GM19324 (cell line): Measurements from ENCODE around the gene NANOG.
"Not testable (repeated sequence)": the region's sequence is repeated elsewhere in the genome, so short reads cannot be mapped to it uniquely, and the experiment has no call there.

Source experiments
- ATAC-seq: cut with Tn5 transposase; IDR thresholded peaks from one replicate; pipeline ENCODE4 v1.9.1; 2021; ENCODE audit warnings: mild to moderate bottlenecking, moderate library complexity; ENCODE audit not compliant: unreplicated experiment, low FRiP score

NANOG gene

DNA sequence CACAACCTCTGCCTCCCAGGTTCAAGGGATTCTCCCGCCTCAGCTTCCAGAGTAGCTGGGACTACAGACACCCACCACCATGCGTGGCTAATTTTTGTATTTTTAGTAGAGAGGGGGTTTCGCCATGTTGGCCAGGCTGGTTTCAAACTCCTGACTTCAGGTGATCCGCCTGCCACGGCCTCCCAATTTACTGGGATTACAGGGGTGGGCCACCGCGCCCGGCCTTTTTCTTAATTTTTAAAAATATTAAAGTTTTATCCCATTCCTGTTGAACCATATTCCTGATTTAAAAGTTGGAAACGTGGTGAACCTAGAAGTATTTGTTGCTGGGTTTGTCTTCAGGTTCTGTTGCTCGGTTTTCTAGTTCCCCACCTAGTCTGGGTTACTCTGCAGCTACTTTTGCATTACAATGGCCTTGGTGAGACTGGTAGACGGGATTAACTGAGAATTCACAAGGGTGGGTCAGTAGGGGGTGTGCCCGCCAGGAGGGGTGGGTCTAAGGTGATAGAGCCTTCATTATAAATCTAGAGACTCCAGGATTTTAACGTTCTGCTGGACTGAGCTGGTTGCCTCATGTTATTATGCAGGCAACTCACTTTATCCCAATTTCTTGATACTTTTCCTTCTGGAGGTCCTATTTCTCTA lies at the start of gene NANOG:
Gene NANOG, plus strand, starts transcription at position 519 of the 645 bp plus-strand sequence. CDS start 213 bp downstream, outside the sequence.
- ATAC-seq: not testable (repeated sequence)

DNA sequence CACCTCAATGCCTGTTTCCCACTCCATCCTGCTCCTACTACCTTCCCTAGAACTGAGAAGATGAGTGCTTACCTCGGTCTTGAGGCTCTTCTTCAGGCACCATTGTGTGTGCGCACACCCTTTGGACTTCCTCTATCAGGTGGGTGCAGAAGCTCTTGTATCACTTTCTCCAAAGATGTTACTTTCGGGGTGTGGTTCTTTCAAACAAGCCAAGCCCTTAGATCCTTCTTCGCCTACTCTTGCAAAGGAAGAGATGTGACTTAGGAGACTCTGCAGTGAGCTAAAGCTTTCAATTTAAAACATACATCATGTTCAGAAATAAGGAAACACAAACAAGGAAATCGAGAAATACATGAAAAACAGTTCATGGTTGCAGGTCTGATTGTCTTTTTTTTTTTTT lies 42.0 kb upstream of the NANOG start, which contains the start of gene CLEC4C:
Gene CLEC4C, minus strand, starts transcription at position 130 of the 400 bp plus-strand sequence. Its CDS starts 27 bp downstream, at position 103.
- ATAC-seq: no peak

- no peak for ATAC-seq
These were observed 40.4 kb upstream of the NANOG start for GRCh38 chr12:7748852-7749251.

DNA sequence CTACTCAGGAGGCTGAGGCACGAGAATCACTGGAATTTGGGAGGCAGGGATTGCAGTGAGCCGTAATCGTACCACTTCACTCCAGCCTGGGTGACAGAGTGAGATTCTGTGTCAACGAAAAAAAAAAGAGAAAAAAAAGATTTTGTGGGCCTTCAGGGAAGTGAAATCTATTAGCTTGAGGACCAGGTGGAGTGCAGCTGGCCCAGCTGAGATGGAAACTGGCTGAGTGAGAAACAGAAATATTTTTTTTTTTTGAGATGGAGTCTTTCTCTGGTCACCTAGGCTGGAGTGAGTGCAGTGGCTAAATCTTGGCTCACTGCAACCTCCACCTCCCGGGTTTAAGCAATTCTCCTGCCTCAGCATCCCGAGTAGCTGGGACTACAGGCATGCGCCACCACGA lies 39.8 kb upstream of the NANOG start:
- no peak for ATAC-seq

DNA sequence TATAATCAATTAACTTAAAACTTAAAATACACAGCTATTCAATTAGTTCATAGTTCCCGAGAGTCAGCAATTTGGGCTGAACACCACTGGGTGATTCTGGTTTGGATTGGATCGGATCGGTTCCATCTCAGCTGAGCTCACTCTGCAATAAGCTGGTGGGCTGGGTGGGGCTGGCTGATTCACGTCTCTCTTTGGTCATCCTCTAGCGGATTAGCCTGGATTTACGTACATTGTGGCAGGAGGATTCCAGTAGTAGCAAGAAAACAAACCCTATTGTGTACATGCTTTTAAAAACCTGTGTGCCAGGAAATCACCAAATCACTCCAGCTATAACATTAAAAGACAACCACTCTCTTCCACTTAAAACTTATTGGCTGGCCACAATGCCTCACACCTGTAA lies 38.9 kb upstream of the NANOG start:
- no peak for ATAC-seq

GRCh38 chr12:7751394-7751793 lies 37.8 kb upstream of the NANOG start:
- ATAC-seq: no peak

DNA sequence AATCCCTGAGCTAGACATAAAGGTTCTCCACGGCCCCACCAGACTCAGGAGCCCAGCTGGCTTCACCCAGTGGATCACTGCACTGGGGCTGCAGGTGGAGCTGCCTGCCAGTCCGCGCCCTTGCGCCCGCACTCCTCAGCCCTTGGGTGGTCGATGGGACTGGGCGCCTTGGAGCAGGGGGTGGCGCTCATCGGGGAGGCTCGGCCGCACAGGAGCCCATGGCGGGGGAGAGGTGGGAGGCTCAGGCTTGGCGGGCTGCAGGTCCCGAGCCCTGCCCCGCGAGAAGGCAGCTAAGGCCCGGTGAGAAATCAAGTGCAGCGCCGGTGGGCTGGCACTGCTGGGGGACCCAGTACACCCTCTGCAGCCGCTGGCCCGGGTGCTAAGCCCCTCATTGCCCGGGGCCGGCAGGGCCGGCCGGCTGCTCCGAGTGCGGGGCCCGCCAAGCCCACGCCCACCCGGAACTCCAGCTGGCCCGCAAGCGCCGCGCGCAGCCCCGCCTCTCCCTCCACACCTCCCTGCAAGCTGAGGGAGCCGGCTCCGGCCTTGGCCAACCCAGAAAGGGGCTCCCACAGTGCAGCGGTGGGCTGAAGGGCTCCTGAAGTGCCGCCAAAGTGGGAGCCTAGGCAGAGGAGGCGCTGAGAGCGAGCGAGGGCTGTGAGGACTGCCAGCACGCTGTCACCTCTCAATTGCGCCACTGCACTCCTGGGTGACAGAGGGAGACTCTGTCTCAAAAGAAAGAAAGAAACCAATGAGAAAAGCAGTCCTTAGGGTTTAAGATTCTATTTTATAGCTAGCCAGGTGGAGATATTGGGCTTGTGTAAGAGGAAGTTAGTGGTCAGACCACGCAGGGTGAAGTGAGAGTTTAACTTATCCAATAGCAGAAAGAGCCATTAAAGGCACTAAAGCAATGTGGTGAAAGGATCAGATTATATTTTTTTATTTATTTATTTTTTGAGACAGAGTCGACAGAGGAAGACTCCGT lies 37.0 kb upstream of the NANOG start:
- ATAC-seq: not testable (repeated sequence)

DNA sequence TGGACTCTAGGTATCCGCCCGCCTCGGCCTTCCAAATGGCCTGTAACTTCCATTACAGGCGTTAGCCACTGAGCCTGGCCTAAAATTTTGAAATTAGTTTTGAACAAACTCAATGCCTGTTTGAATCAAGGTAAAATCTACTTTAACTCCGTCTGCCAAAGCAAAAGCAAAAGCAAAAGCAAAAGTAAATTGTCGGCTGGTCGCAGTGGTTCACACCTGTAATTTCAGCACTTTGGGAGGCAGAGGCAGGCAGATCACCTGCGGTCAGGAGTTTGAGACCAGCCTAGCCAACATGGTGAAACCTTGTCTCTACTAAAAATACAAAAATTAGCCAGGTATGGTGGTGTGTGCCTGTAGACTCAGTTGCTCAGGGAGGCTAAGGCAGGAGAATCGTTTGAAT lies 33.5 kb upstream of the NANOG start:
- ATAC-seq: not testable (repeated sequence)

DNA sequence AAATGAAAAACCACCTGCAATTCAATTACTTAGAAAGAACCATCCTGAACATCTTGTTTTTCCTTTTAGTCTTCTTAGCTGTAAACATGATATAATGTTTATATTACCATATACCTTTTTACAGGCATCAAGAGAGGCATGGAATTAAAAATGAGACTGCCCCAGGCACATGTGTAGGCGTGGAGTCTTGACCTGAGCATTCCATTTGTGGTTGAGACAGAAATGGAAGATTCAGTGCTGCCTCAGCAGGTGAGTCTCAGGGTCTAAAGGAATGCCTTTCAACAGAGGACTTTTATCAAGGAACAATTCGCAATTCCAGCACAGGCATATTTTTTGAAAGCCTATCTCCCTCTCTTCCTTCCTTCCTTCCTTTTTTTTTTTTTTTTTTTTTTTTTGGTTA lies 32.2 kb upstream of the NANOG start:
- ATAC-seq: no peak

DNA sequence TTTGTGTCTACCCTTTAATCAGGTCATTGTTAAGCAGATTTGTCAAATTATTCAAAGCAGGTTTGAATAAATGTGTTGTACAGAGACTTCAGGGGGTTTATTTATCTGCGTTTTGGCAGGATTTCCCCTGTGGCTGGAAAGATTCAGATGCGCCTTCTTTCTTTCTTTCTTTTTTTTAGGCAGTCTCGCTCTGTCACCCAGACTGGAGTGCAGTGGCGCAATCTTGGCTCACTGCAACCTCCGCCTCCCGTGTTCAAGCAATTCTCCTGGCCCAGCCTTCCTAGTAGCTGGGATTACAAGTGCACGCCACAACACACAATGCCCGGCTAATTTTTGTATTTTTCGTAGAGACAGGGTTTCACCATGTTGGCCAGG lies 30.4 kb upstream of the NANOG start:
- ATAC-seq: no peak

DNA sequence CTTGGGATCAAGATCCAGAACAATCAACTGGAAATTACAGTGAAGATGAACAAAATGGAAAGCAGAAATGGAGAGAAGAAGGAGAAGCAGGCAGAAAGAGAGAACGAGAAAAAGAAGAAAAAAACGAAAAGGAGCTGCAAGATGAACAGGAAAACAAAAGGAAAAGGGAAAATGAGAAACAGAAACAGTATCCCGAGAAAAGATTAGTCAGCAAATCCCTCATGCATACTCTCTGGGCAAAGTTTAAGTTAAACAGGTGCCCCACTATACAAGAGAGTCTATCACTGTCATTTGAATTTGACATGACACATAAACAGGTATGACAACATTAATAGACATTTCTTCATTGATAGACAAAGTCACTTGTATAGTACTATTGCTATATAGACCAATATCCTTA lies 19.2 kb upstream of the NANOG start:
- no peak for ATAC-seq

DNA sequence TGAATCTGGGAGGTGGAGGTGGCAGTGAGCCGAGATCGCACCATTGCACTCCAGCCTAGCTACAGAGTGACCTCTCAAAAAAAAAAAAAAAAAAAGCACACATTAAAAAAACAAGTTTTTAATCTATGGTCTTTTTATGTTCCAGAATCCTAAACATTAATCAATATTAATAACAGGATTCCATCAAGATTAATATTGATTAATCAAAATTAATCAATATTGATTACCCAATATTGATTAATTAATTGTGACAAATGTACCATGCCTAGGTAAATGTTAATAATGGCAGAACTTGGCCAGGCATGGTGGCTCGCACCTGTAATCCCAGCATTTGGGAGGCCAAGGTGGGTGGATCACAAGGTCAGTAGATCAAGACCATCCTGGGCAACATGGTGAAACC lies 7.9 kb upstream of the NANOG start:
- ATAC-seq: no peak

DNA sequence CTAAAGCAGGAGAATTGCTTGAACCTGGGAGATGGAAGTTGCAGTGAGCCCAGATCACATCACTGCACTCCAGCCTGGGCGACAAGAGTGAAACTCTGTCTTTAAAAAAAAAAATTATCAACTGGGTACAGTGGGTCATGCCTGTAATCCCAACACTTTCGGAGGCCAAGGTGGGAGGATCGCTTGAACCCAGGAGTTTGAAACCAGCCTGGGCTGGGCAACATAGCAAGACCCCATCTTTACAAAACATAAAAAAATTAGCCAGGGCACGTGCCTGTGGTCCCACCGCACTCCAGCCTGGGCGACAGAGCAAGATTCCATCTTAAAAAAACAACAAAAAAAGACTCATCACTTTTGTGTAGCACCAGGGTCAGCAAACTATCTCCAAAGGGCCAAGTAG lies 7.1 kb upstream of the NANOG start:
- no peak for ATAC-seq

DNA sequence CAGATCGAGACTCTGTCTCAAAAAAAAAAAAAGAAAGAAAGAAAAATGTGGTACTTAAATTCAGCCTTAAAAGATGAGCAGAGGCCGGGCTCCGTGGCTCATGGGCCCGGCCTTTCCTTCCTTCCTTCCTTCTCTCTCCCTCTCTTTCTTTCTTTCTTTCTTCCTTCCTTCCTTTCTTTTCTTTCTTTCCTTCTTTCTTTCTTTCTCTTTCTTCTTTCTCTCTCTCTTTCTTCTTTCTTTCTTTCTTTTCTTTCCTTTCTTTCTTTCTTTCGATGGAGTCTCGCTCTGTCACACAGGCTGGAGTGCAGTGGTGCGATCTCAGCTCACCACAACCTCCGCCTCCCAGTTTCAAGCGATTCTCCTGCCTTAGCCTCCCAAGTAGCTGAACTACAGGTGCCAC lies 5.8 kb upstream of the NANOG start:
- ATAC-seq: not testable (repeated sequence)

GRCh38 chr12:7784701-7785100 lies 4.5 kb upstream of the NANOG start:
- no peak for ATAC-seq

GRCh38 chr12:7787574-7788293 lies 1.5 kb upstream of the NANOG start:
- no peak for ATAC-seq

GRCh38 chr12:7788294-7788660 lies 925 bp upstream of the NANOG start:
- ATAC-seq: no peak

DNA sequence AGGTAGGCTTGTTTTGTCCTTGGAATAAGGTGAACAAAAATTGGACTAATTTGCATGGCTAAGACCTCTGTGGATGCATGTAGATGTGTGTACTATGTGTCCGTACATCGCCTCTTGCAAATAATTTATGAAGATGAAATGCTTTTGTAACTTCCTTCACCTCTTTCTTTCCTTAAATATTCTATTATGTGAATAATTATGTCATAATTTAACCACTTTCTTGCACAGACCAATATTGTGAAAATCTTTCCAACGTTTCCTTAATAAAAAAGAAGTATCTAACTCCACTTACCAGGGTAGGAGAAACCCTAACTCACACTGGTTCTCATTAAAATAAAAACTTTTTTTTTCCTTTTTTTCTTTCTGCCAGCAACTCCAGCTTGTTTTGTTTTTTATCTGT lies 4.0 kb downstream of the NANOG start:
- no peak for ATAC-seq

- not testable (repeated sequence) for ATAC-seq
These were observed 8.1 kb downstream of the NANOG start for GRCh38 chr12:7797269-7797668.

GRCh38 chr12:7797698-7798398 lies 8.6 kb downstream of the NANOG start:
- no peak for ATAC-seq
